ENCODE results near the gene PAOX.
A peak's percentile ranks its signal among the peaks of the same experiment; 100 is the strongest.

The PAOX gene

GRCh38 chr10:133350283-133350949, 28.6 kb upstream of the PAOX start:
- no peak for DNase-seq (ENCODE audit: low read depth)

- DNase-seq (ENCODE audit: low read depth): no peak
Measured at GRCh38 chr10:133350950-133351329, 28.1 kb upstream of the PAOX start.

- no peak for DNase-seq (ENCODE audit: low read depth)
Measured at GRCh38 chr10:133351408-133352318, 27.4 kb upstream of the PAOX start.

GRCh38 chr10:133353202-133353959, 25.7 kb upstream of the PAOX start:
- no peak for DNase-seq (ENCODE audit: low read depth)

- no peak for DNase-seq (ENCODE audit: low read depth)
Measured at GRCh38 chr10:133353988-133354605, 25.0 kb upstream of the PAOX start.

- no peak for DNase-seq (ENCODE audit: low read depth)
Measured at GRCh38 chr10:133354672-133355240, 24.3 kb upstream of the PAOX start.

- no peak for DNase-seq (ENCODE audit: low read depth)
Measured at GRCh38 chr10:133355266-133355665, 23.8 kb upstream of the PAOX start.

- no peak for DNase-seq (ENCODE audit: low read depth)
Measured at GRCh38 chr10:133355991-133356390, 23.1 kb upstream of the PAOX start.

- DNase-seq (ENCODE audit: low read depth): no peak
Measured at GRCh38 chr10:133356549-133357284, 22.3 kb upstream of the PAOX start.

- DNase-seq (ENCODE audit: low read depth): peak; percentile 41
Measured at GRCh38 chr10:133357285-133358161, 21.5 kb upstream of the PAOX start, which contains the start of gene FUOM. Gene FUOM (minus strand): TSS chr10:133358019. CDS start chr10:133358007, 12 bp downstream.

GRCh38 chr10:133358162-133358924, 20.7 kb upstream of the PAOX start:
- no peak for DNase-seq (ENCODE audit: low read depth)

GRCh38 chr10:133358925-133359310, 20.1 kb upstream of the PAOX start:
- DNase-seq (ENCODE audit: low read depth): no peak

- DNase-seq (ENCODE audit: low read depth): no peak
Measured at GRCh38 chr10:133359554-133359971, 19.5 kb upstream of the PAOX start.

GRCh38 chr10:133359972-133360610, 19.0 kb upstream of the PAOX start:
- no peak for DNase-seq (ENCODE audit: low read depth)

GRCh38 chr10:133361227-133361626, 17.8 kb upstream of the PAOX start:
- no peak for DNase-seq (ENCODE audit: low read depth)

GRCh38 chr10:133361773-133362441, 17.2 kb upstream of the PAOX start:
- DNase-seq (ENCODE audit: low read depth): no peak

GRCh38 chr10:133362846-133363245, 16.2 kb upstream of the PAOX start:
- no peak for DNase-seq (ENCODE audit: low read depth)

Measured in iris pigment epithelial cell (primary cell).